ENCODE data around the gene NHS.

NHS gene

GRCh38 chrX:17448188-17448587 is 73.2 kb downstream of the NHS start:
- DNase-seq (ENCODE audit: low read depth): no peak

- no peak for DNase-seq (ENCODE audit: low read depth)
Observed at GRCh38 chrX:17449866-17450265, 74.9 kb downstream of the NHS start.

GRCh38 chrX:17453788-17454187 is 78.8 kb downstream of the NHS start:
- DNase-seq (ENCODE audit: low read depth): no peak

- DNase-seq (ENCODE audit: low read depth): no peak
Observed at GRCh38 chrX:17456526-17456925, 81.5 kb downstream of the NHS start.

GRCh38 chrX:17459008-17459611 is 84.1 kb downstream of the NHS start:
- no peak for DNase-seq (ENCODE audit: low read depth)

GRCh38 chrX:17459661-17460060 is 84.7 kb downstream of the NHS start:
- no peak for DNase-seq (ENCODE audit: low read depth)

- DNase-seq (ENCODE audit: low read depth): no peak
Observed at GRCh38 chrX:17462881-17463280, 87.9 kb downstream of the NHS start.

- DNase-seq (ENCODE audit: low read depth): no peak
Observed at GRCh38 chrX:17464194-17464593, 89.2 kb downstream of the NHS start.

GRCh38 chrX:17465201-17465600 is 90.2 kb downstream of the NHS start:
- DNase-seq (ENCODE audit: low read depth): no peak

GRCh38 chrX:17465802-17466201 is 90.8 kb downstream of the NHS start:
- no peak for DNase-seq (ENCODE audit: low read depth)

GRCh38 chrX:17470136-17470535 is 95.1 kb downstream of the NHS start:
- DNase-seq (ENCODE audit: low read depth): no peak

GRCh38 chrX:17471121-17471520 is 96.1 kb downstream of the NHS start:
- DNase-seq (ENCODE audit: low read depth): no peak

- DNase-seq (ENCODE audit: low read depth): no peak
Observed at GRCh38 chrX:17471861-17472260, 96.9 kb downstream of the NHS start.

GRCh38 chrX:17472424-17472823 is 97.4 kb downstream of the NHS start:
- DNase-seq (ENCODE audit: low read depth): no peak

GRCh38 chrX:17473021-17473420 is 98.0 kb downstream of the NHS start:
- no peak for DNase-seq (ENCODE audit: low read depth)

- no peak for DNase-seq (ENCODE audit: low read depth)
Observed at GRCh38 chrX:17474892-17475291, 99.9 kb downstream of the NHS start.

- no peak for DNase-seq (ENCODE audit: low read depth)
Observed at GRCh38 chrX:17475449-17476217, 100.6 kb downstream of the NHS start.

- DNase-seq (ENCODE audit: low read depth): no peak
Observed at GRCh38 chrX:17476411-17476810, 101.4 kb downstream of the NHS start.

GRCh38 chrX:17481086-17481485 is 106.1 kb downstream of the NHS start:
- DNase-seq (ENCODE audit: low read depth): no peak

GRCh38 chrX:17484592-17484991 is 109.6 kb downstream of the NHS start:
- no peak for DNase-seq (ENCODE audit: low read depth)

GRCh38 chrX:17485391-17485790 is 110.4 kb downstream of the NHS start:
- DNase-seq (ENCODE audit: low read depth): no peak

GRCh38 chrX:17488036-17488435 is 113.0 kb downstream of the NHS start:
- DNase-seq (ENCODE audit: low read depth): no peak

GRCh38 chrX:17494216-17494615 is 119.2 kb downstream of the NHS start:
- DNase-seq (ENCODE audit: low read depth): no peak

- no peak for DNase-seq (ENCODE audit: low read depth)
Observed at GRCh38 chrX:17495052-17495451, 120.1 kb downstream of the NHS start.

Data from activated gamma-delta T cell treated with anti-CD3 and anti-CD28 coated beads, Interleukin-2, amount 50 U/mL, for 16 hours (primary cell).